Pancreas (tissue), 10 donors: ENCODE measurements around the gene RUNDC3A. TPM values are rescaled to one million over a fixed set of nuclear protein-coding genes. Genes with fewer than 3 reads are reported as not detected.
A peak's percentile ranks its signal among the peaks of the same experiment; 100 is the strongest.
"Not testable (repeated sequence)": the region's sequence is repeated elsewhere in the genome, so short reads cannot be mapped to it uniquely, and the experiment has no call there.

Experiments used
- ATAC-seq, 4 donors: fragments of 200-7000 bp; cut with Tn5 transposase; one replicate each; pipeline versions ENCODE4 v1.8.0 to v1.9.1; 2020; ENCODE audit warnings: mild to moderate bottlenecking in 4 of 4, moderate library complexity in 4 of 4
- DNase-seq, 6 donors: peaks; one replicate each; pipeline ENCODE4 v3.0.0-alpha.2; 2020
- FAIRE-seq: peaks from 2 replicates; lab custom pipeline; 2012; peaks lifted over from hg19 to GRCh38; lab: Jason Lieb, UNC
- H3K27ac ChIP-seq, 4 donors: fragments of 200-600 bp; sonication (generic); 1 replicate in 3 of 4; 2 replicates in 1 of 4; pipeline versions ENCODE4 v1.5.0 to v1.8.0; 2020
- H3K27me3 ChIP-seq, 4 donors: fragments of 200-600 bp; one replicate each; pipeline ENCODE4 v1.8.0; 2021
- H3K36me3 ChIP-seq, 3 donors: fragments of 200-600 bp; sonication (generic) in 1 of 3; one replicate each; pipeline versions ENCODE4 v1.5.0 to v1.8.0; 2020 to 2021
- H3K4me1 ChIP-seq, 3 donors: fragments of 200-600 bp; one replicate each; pipeline ENCODE4 v1.8.0; 2021
- H3K4me3 ChIP-seq, 4 donors: fragments of 200-600 bp; sonication (generic) in 2 of 4; one replicate each; pipeline versions ENCODE4 v1.5.0 to v1.8.0; 2020 to 2021
- H3K9me3 ChIP-seq, 4 donors: fragments of 200-600 bp; one replicate each; pipeline ENCODE4 v1.8.0; 2021
- WGBS, 2 donors: extraction: QIAGEN DNeasy Blood & Tissue Kit; methylation state at CpG; one replicate each; pipeline ENCODE4 v1.1.7; 2013; 5-methylcytosine and 5-hydroxymethylcytosine counted together
- intact Hi-C, 3 donors: fragments of 100-400 bp; cut with DNase I; formaldehyde crosslinking; loops; one replicate each; pipeline versions ENCODE4 v1.11.1 to v1.14.2; 2022
- polyA plus RNA-seq, 2 donors: library from polyadenylated mRNA; stranded (reverse); fragments of 200-250 nt; gene quantifications; one replicate each; pipeline ENCODE4 v1.2.3, GENCODE V29; 2013
- total RNA-seq, 6 donors: library from RNA; stranded (reverse); fragmentation: NEBNext Ultra II Directional in 4 of 6; extraction: Animal tissue kit (Norgen Biotek cat#: 25700) in 4 of 6; gene quantifications; one replicate each; pipeline versions ENCODE4 v1.2.1 to v1.2.4, GENCODE V29; 2021 to 2023
- TF ChIP-seq, protein P1 (sequence below), 4 donors: fragments of 200-600 bp; sonication (generic) in 3 of 4; IDR thresholded peaks; one replicate each; pipeline versions ENCODE4 v1.5.0 to v1.8.0; 2021; ENCODE audit warnings: antibody characterized with exemption in 4 of 4
- donor health status: healthy with polysubstance abuse.
- donor health status: DM: no; HTN: no; CAD: no; lungs with moderate emphysema.
- donor health status: DM: no; HTN: no; CAD: no.
- donor health status: control.
- donor health status: control.
- donor health status: Bipolar disorder and iron deficiency.
- donor health status: DM: yes; HTN: yes; CAD: no.
- donor health status: DM: no; HTN: no; CAD: no.
- donor health status: DM: no; HTN: no; CAD: no.
- donor health status: DM: yes; HTN: yes; CAD: no.

The RUNDC3A gene
- total and polyA plus RNA-seq, 8 donors = 0.56 to 59.4 (median 4.1) TPM

DNA sequence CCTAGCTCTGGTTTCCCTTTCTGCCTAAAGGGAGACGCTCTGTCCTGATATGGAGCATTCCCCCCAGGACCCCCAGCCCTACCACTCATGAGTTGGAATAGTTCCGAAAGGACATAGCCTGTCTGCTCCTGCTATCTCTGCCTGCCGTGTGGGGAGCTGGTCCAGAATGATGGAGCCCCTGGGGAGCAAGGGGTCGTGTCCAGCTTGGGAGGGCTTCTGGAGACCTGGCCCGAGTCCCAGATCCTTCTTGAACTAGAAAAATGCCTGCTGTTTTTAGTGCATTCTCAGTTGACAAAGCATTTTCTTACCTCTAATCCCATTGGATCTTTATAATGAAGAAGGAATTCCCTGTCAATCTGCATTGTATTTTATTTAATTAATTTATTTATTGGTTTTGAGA is 27.6 kb downstream of the RUNDC3A start:
- no peaks in the 10 kb centered on the region for H3K27me3 ChIP-seq
- H3K4me3 ChIP-seq = no peak overlapping the region
- WGBS, 2 donors = 31 to 43% methylated on average over 5 of the region's 5 CpGs
- TF ChIP-seq, protein P1, sequence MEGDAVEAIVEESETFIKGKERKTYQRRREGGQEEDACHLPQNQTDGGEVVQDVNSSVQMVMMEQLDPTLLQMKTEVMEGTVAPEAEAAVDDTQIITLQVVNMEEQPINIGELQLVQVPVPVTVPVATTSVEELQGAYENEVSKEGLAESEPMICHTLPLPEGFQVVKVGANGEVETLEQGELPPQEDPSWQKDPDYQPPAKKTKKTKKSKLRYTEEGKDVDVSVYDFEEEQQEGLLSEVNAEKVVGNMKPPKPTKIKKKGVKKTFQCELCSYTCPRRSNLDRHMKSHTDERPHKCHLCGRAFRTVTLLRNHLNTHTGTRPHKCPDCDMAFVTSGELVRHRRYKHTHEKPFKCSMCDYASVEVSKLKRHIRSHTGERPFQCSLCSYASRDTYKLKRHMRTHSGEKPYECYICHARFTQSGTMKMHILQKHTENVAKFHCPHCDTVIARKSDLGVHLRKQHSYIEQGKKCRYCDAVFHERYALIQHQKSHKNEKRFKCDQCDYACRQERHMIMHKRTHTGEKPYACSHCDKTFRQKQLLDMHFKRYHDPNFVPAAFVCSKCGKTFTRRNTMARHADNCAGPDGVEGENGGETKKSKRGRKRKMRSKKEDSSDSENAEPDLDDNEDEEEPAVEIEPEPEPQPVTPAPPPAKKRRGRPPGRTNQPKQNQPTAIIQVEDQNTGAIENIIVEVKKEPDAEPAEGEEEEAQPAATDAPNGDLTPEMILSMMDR (IDR thresholded peaks at IDR 0.05) = no peak
- ATAC-seq (no peak), FAIRE-seq (no peak), DNase-seq (no peak)
- no peaks in the 10 kb centered on the region for H3K9me3 ChIP-seq
- H3K27ac ChIP-seq = no peak overlapping the region
- intact Hi-C loops = no loop called here
- peaks cover 0 to 3% (median 0%) of the 10 kb centered on the region in 3 donors for H3K4me1 ChIP-seq
- H3K36me3 ChIP-seq = no peaks in the 10 kb centered on the region

DNA sequence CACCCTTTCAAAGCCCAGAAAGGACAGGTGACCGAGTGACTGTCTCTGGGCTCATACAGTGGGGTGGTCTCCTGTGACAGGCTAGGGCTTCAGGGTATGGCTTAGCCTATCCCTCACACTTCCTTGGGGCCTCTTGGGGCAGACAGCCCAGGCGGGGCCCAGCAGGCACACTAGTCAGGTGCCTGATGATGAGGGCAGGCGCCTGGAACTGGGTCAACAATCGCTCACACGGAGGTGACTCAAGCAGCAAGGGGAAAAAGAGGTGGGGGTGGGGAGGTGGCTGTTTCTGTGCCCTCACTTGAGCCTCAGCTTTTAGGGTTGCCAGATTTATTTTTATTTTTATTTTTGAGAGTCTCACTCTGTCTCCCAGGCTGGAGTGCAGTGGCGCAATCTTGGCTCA is 30.3 kb downstream of the RUNDC3A start:
- intact Hi-C loops = no loop called here
- ATAC-seq (peak in 2 of 4 donors; percentile 22 to 29), DNase-seq (peak in 1 of 6 donors; percentile 36), FAIRE-seq (no peak)
- Histone ChIP-seq H3K36me3 (no peaks in the 10 kb centered on the region), H3K4me1 (no peaks in the 10 kb centered on the region), H3K27me3 (no peaks in the 10 kb centered on the region), H3K9me3 (no peaks in the 10 kb centered on the region), H3K4me3 (no peak overlapping the region), H3K27ac (no peak overlapping the region)
- TF ChIP-seq, protein P1 (IDR thresholded peaks at IDR 0.05) = no peak
- WGBS, 2 donors = 49 to 59% methylated on average over 6 of the region's 6 CpGs

DNA sequence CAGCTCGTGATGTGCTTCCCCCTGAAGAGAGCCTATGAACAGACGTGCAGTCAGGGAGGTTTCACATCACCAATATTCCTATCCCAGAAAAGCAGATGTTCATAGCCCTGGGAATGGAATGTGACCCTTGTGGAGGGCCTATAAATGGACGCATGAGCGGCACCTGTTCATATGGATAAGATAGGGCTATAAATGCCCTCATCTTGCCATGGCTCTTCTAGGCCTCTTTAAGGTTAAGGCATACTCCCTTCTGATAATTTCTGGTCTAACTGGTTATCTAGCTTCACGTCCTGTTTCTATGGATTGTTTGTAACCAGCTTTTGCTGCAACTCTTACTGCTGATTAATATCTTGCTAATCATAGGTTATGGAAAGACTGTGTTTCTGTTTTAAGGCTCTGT is 32.2 kb downstream of the RUNDC3A start:
- H3K27ac ChIP-seq, intact Hi-C loops, H3K27me3 ChIP-seq, FAIRE-seq, ATAC-seq, DNase-seq, H3K9me3 ChIP-seq, H3K4me1 ChIP-seq, H3K4me3 ChIP-seq, H3K36me3 ChIP-seq: not testable (repeated sequence)
- WGBS, 2 donors = 65 to 68% methylated on average over 5 of the region's 5 CpGs

DNA sequence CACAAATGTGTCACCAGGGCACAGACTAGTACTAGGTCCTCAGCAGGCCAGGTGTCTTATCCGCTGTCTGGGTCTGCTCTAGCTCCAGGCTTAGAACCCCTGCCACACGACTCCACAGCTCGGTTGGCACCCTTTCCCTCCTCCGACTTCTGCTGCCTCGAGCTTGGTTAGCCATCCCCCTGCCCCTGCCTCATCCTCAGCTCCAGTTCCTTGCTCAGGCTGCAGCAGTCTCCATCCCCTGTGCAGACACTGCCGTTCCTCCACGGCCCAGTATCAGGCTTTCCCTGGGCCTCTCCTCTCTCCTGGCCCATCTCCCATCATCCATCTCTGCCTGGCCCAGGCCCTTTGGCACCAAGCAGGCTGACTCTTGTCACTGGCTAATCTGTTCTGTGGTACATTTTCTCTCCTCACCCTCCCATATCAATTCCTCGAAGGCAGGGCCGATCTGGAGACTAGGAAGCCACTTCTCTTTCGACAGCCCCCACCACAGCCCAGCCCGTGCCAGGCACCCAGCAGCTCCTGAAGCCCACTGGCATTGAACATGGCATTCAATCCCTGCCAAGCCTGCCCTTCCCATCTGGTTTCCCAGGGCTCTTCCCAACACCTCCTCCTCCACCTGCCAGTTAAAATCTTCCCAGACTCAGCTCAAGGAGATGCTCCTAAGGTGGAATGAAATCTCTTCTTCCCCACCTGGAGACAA is 35.3 kb downstream of the RUNDC3A start:
- DNase-seq = peak in 2 of 6 donors; percentile 26 to 51
- Histone ChIP-seq H3K4me3 (no peak overlapping the region), H3K4me1 (peaks cover 0 to 9% (median 0%) of the 10 kb centered on the region in 3 donors), H3K27me3 (no peaks in the 10 kb centered on the region), H3K9me3 (no peaks in the 10 kb centered on the region), H3K27ac (no peak overlapping the region), H3K36me3 (no peaks in the 10 kb centered on the region)
- WGBS, 2 donors = 57 to 67% methylated on average over 11 of the region's 11 CpGs
- no peak for ATAC-seq
- TF ChIP-seq, protein P1 (IDR thresholded peaks at IDR 0.05) = no peak
- intact Hi-C loops = no loop called here
- no peak for FAIRE-seq

DNA sequence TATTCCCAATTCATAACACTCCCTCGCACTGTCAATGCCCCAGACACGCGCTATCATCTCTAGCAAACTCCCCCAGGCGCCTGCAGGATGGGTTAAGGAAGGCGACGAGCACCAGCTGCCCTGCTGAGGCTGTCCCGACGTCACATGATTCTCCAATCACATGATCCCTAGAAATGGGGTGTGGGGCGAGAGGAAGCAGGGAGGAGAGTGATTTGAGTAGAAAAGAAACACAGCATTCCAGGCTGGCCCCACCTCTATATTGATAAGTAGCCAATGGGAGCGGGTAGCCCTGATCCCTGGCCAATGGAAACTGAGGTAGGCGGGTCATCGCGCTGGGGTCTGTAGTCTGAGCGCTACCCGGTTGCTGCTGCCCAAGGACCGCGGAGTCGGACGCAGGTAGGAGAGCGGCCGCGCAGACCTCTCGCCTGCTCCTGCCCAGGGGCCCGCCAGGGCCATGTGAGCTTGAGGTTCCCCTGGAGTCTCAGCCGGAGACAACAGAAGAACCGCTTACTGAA is 36.6 kb downstream of the RUNDC3A start, which contains the start of gene GRN:
TSS of gene GRN (plus strand) at position 364 of the 515 bp plus-strand sequence. CDS start 3,863 bp downstream, outside the sequence.
- Histone ChIP-seq H3K27me3 (no peaks in the 10 kb centered on the region), H3K4me1 (peaks cover 0 to 9% (median 0%) of the 10 kb centered on the region in 3 donors), H3K9me3 (no peaks in the 10 kb centered on the region), H3K27ac (peak within 1 kb of the TSS; percentile 64 to 87 (median 81)), H3K4me3 (peak within 1 kb of the TSS; percentile 77 to 90 (median 86)), H3K36me3 (no peaks in the 10 kb centered on the region)
- peak; percentile 97 to 99 (median 98) for ATAC-seq
- intact Hi-C loops = loop anchor here in 1 of 3 donors (5.0 kb wide), 1 partner anchor 133 kb away; no protein-coding TSS in a partner anchor
- FAIRE-seq = peak; percentile 94
- TF ChIP-seq, protein P1 (IDR thresholded peaks at IDR 0.05) = no peak
- 1% methylated on average over 26 of the region's 26 CpGs for WGBS, 2 donors
- peak; percentile 87 to 96 (median 96) for DNase-seq
